H9 (cell line): ENCODE data around the gene TBC1D8. TPM values are rescaled to one million over a fixed set of nuclear protein-coding genes. Genes with fewer than 3 reads are reported as not detected.
A peak's percentile ranks its signal among the peaks of the same experiment; 100 is the strongest.

Experiments used
- DNase-seq: peaks from one replicate; pipeline ENCODE4 v3.0.0-alpha.2; 2017
- H2AFZ ChIP-seq: one replicate; pipeline ENCODE4 v1.6.1; 2013; ENCODE audit warnings: mild to moderate bottlenecking, low read length, control low read depth, moderate library complexity
- H2AK5ac ChIP-seq: 2 replicates; pipeline ENCODE4 v1.6.1; 2013; ENCODE audit warnings: low read length, control low read depth, mixed read lengths; ENCODE audit not compliant: insufficient read length
- H2BK120ac ChIP-seq: one replicate; pipeline ENCODE4 v1.6.1; 2013; ENCODE audit warnings: low read depth, mild to moderate bottlenecking, low read length, control low read depth, inconsistent platforms; ENCODE audit not compliant: poor library complexity, severe bottlenecking
- H2BK12ac ChIP-seq: 2 replicates; pipeline ENCODE4 v1.6.1; 2013; ENCODE audit warnings: low read length, control low read depth, mixed read lengths, low read depth; ENCODE audit not compliant: insufficient read length
- H2BK15ac ChIP-seq: 2 replicates; pipeline ENCODE4 v1.6.1; 2013; ENCODE audit warnings: low read depth, low read length, control low read depth
- H2BK20ac ChIP-seq: one replicate; pipeline ENCODE4 v1.6.1; 2013; ENCODE audit warnings: low read depth, mild to moderate bottlenecking, low read length, control low read depth, inconsistent platforms; ENCODE audit not compliant: poor library complexity, severe bottlenecking
- H2BK5ac ChIP-seq: 2 replicates; pipeline ENCODE4 v1.6.1; 2013; ENCODE audit warnings: low read length, control low read depth, mixed read lengths; ENCODE audit not compliant: insufficient read length
- H3K14ac ChIP-seq: 2 replicates; pipeline ENCODE4 v1.6.1; 2013; ENCODE audit warnings: low read length, control low read depth; ENCODE audit not compliant: insufficient read depth
- H3K18ac ChIP-seq: 2 replicates; pipeline ENCODE4 v1.6.1; 2013; ENCODE audit warnings: low read depth, mild to moderate bottlenecking, mixed read lengths, low read length, control low read depth; ENCODE audit not compliant: insufficient read length
- H3K23ac ChIP-seq: 2 replicates; pipeline ENCODE4 v1.6.1; 2013; ENCODE audit warnings: low read length, control low read depth, mixed read lengths, low read depth; ENCODE audit not compliant: insufficient read length
- H3K23me2 ChIP-seq: 2 replicates; pipeline ENCODE4 v1.6.1; 2013; ENCODE audit warnings: low read depth, mild to moderate bottlenecking, mixed read lengths, low read length, control low read depth; ENCODE audit not compliant: insufficient read length, poor library complexity, severe bottlenecking
- H3K27ac ChIP-seq: 2 replicates; pipeline ENCODE4 v1.5.1; 2013; ENCODE audit warnings: low read length, control low read depth, mixed read lengths, low read depth; ENCODE audit not compliant: insufficient read length
- H3K27me3 ChIP-seq: 2 replicates; pipeline ENCODE4 v1.6.1; 2013; ENCODE audit warnings: low read length, control low read depth, inconsistent platforms; ENCODE audit not compliant: insufficient read depth
- H3K4ac ChIP-seq: 2 replicates; pipeline ENCODE4 v1.6.1; 2013; ENCODE audit warnings: low read depth, mild to moderate bottlenecking, control low read depth, inconsistent platforms, low read length, moderate library complexity
- H3K4me1 ChIP-seq: 2 replicates; pipeline ENCODE4 v1.6.1; 2013; ENCODE audit warnings: low read length, control low read depth, inconsistent platforms; ENCODE audit not compliant: insufficient read depth
- H3K4me2 ChIP-seq: 2 replicates; pipeline ENCODE4 v1.6.1; 2013; ENCODE audit warnings: low read length, control low read depth, mixed read lengths; ENCODE audit not compliant: insufficient read length, insufficient read depth
- H3K56ac ChIP-seq: 2 replicates; pipeline ENCODE4 v1.6.1; 2013; ENCODE audit warnings: low read depth, mild to moderate bottlenecking, mixed read lengths, low read length, control low read depth; ENCODE audit not compliant: insufficient read length
- H3K79me1 ChIP-seq: 2 replicates; pipeline ENCODE4 v1.6.1; 2013; ENCODE audit warnings: low read depth, mild to moderate bottlenecking, moderate library complexity, low read length, control low read depth, inconsistent platforms; ENCODE audit not compliant: insufficient read depth, poor library complexity, severe bottlenecking
- H3K79me2 ChIP-seq: 2 replicates; pipeline ENCODE4 v1.6.1; 2013; ENCODE audit warnings: low read length, control low read depth, inconsistent platforms; ENCODE audit not compliant: insufficient read depth
- H3K9ac ChIP-seq: 2 replicates; pipeline ENCODE4 v1.6.1; 2013; ENCODE audit warnings: low read length, control low read depth, mixed read lengths; ENCODE audit not compliant: insufficient read length; ENCODE audit errors: extremely low read depth
- H3K9me3 ChIP-seq: one replicate; pipeline ENCODE4 v1.6.1; 2013; ENCODE audit warnings: low read depth, low read length, inconsistent platforms; ENCODE audit not compliant: control insufficient read depth
- H3T11ph ChIP-seq: one replicate; pipeline ENCODE4 v1.6.1; 2013; ENCODE audit warnings: mild to moderate bottlenecking, low read length, control low read depth, inconsistent platforms
- H4K20me1 ChIP-seq: one replicate; pipeline ENCODE4 v1.6.1; 2013; ENCODE audit not compliant: control insufficient read depth, insufficient read length, insufficient read depth
- H4K5ac ChIP-seq: 2 replicates; pipeline ENCODE4 v1.6.1; 2013; ENCODE audit warnings: low read depth, mild to moderate bottlenecking, mixed read lengths, low read length, control low read depth; ENCODE audit not compliant: insufficient read length
- H4K8ac ChIP-seq: replicated peaks from 2 replicates; pipeline ENCODE4 v1.6.1; 2013; ENCODE audit warnings: low read length, control low read depth, mixed read lengths, low read depth; ENCODE audit not compliant: insufficient read length
- H4K91ac ChIP-seq: 2 replicates; pipeline ENCODE4 v1.6.1; 2013; ENCODE audit warnings: low read depth, mild to moderate bottlenecking, moderate library complexity, mixed read lengths, low read length, control low read depth; ENCODE audit not compliant: insufficient read length
- H3K27ac Mint-ChIP-seq, 3 experiments: 2 replicates in 2 of 3; 3 replicates in 1 of 3; pipeline ENCODE4 v1.8.0; 2020 to 2021; ENCODE audit warnings: mixed read lengths in 3 of 3, mild to moderate bottlenecking in 1 of 3, moderate library complexity in 1 of 3
- H3K27me3 Mint-ChIP-seq: 2 replicates; pipeline ENCODE4 v1.8.0; 2021; ENCODE audit warnings: low read depth, mild to moderate bottlenecking, moderate library complexity, mixed read lengths
- H3K36me3 Mint-ChIP-seq, 3 experiments: 2 replicates in 2 of 3; 3 replicates in 1 of 3; pipeline ENCODE4 v1.8.0; 2020 to 2021; ENCODE audit warnings: low read depth in 3 of 3, mixed read lengths in 3 of 3; ENCODE audit not compliant: insufficient read depth in 1 of 3
- H3K4me1 Mint-ChIP-seq, 2 experiments: 2 replicates each; pipeline ENCODE4 v1.8.0; 2020; ENCODE audit warnings: mixed read lengths in 2 of 2
- H3K4me3 Mint-ChIP-seq, 2 experiments: 2 replicates in 1 of 2; 3 replicates in 1 of 2; pipeline ENCODE4 v1.8.0; 2020 to 2021; ENCODE audit warnings: mild to moderate bottlenecking in 2 of 2, mixed read lengths in 2 of 2, moderate library complexity in 1 of 2
- H3K9me3 Mint-ChIP-seq, 2 experiments: 2 replicates in 1 of 2; 3 replicates in 1 of 2; pipeline ENCODE4 v1.8.0; 2020; ENCODE audit warnings: mild to moderate bottlenecking in 2 of 2, mixed read lengths in 2 of 2, moderate library complexity in 1 of 2
- WGBS: extraction: QIAGEN DNeasy Blood & Tissue Kit; methylation state at CpG from one replicate; pipeline ENCODE4 v1.1.7; 2013; ENCODE audit warnings: missing lambda C conversion rate, low lambda C conversion rate, mixed read lengths; ENCODE audit not compliant: insufficient read length; ENCODE audit errors: extremely low coverage; 5-methylcytosine and 5-hydroxymethylcytosine counted together
- total RNA-seq: library from RNA; stranded (reverse); gene quantifications from 2 replicates; pipeline ENCODE4 v1.2.1, GENCODE V29; 2021
- TF ChIP-seq, protein P1 (sequence below): fragments of 200-600 bp; sonication (generic); conservative IDR thresholded peaks from 3 replicates; pipeline ENCODE4 v1.8.0; 2021; ENCODE audit warnings: antibody characterized with exemption, mild to moderate bottlenecking

The TBC1D8 gene
- total RNA-seq, 1 experiment from 2014 or later = 16.6 TPM

DNA sequence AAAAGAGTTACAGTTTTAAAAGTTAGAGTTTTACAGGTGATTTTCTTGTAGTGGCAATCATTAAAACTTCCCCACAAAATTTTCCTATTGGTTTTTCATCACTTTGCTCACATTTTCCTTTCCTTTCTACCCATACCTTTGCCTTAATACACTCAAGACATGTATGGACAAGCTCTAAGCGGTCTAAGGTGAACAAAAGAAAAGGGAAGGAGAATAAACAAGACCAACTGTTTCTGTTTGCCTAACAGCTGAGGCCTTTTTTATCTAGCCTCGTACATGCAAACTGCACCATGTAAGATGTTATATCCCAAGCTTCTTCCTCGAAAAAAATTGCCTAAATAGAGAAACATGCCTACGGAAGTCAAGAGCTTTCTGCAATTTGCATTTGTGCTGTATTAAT is 33.9 kb upstream of the TBC1D8 start:
- Histone ChIP-seq H3K23me2 (no peaks in the 10 kb centered on the region), H3K9ac (no peak overlapping the region), H4K8ac (no peak overlapping the region), H2AFZ (peak overlapping the region; percentile 59), H2BK20ac (no peak overlapping the region), H3K27ac (no peak overlapping the region), H3K56ac (no peak overlapping the region), H2BK12ac (no peak overlapping the region), H4K91ac (no peak overlapping the region), H2BK120ac (no peak overlapping the region), H3K79me2 (no peaks in the 10 kb centered on the region), H3K4me2 (no peak overlapping the region), H3K79me1 (no peaks in the 10 kb centered on the region), H3T11ph (no peak overlapping the region), H4K5ac (no peak overlapping the region), H3K18ac (no peak overlapping the region), H3K14ac (no peak overlapping the region), H3K27me3 (no peaks in the 10 kb centered on the region), H3K23ac (no peak overlapping the region), H4K20me1 (no peaks in the 10 kb centered on the region), H2AK5ac (no peak overlapping the region), H3K4ac (no peak overlapping the region), H3K4me1 (no peaks in the 10 kb centered on the region), H2BK5ac (no peak overlapping the region), H3K9me3 (no peaks in the 10 kb centered on the region), H2BK15ac (no peak overlapping the region)
- peaks cover 0 to 2% (median 0%) of the 10 kb centered on the region in 3 experiments; a peak in 2 of 7 replicates for H3K36me3 Mint-ChIP-seq
- no peak overlapping the region for H3K4me3 Mint-ChIP-seq
- peaks cover 21% of the 10 kb centered on the region in 2 experiments for H3K4me1 Mint-ChIP-seq
- no peak overlapping the region for H3K27ac Mint-ChIP-seq
- TF ChIP-seq, protein P1, sequence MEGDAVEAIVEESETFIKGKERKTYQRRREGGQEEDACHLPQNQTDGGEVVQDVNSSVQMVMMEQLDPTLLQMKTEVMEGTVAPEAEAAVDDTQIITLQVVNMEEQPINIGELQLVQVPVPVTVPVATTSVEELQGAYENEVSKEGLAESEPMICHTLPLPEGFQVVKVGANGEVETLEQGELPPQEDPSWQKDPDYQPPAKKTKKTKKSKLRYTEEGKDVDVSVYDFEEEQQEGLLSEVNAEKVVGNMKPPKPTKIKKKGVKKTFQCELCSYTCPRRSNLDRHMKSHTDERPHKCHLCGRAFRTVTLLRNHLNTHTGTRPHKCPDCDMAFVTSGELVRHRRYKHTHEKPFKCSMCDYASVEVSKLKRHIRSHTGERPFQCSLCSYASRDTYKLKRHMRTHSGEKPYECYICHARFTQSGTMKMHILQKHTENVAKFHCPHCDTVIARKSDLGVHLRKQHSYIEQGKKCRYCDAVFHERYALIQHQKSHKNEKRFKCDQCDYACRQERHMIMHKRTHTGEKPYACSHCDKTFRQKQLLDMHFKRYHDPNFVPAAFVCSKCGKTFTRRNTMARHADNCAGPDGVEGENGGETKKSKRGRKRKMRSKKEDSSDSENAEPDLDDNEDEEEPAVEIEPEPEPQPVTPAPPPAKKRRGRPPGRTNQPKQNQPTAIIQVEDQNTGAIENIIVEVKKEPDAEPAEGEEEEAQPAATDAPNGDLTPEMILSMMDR = no peak
- no CpG with 5 or more reads among the region's 4 CpGs for WGBS
- DNase-seq = no peak
- H3K27me3 Mint-ChIP-seq = no peaks in the 10 kb centered on the region; the same call in 1 of the 2 replicates
- peaks cover 6% of the 10 kb centered on the region in 2 experiments; a peak in 2 of 5 replicates for H3K9me3 Mint-ChIP-seq
